ENCODE measurements around the gene CCDC12.

DNA sequence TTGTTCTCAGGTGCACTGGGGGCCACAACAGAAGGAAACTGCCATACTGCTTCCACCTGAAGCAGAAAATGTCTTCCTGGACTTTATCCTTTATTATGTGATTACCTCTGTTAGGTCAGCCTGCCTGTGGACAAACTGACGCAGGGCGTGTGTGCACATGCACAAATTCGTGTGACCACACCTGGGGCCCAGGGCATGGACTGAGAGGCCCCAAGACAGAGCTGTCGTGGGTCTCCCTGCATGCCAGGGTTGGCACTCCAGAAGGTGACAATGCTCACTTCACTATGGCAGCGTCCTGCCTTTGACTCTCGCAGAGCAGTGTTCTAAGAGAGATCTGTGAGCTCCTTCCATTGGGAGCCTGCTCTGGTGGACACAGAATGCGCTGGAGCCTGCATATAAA lies 34.5 kb downstream of the CCDC12 start:
- TF ChIP-seq, protein P1, sequence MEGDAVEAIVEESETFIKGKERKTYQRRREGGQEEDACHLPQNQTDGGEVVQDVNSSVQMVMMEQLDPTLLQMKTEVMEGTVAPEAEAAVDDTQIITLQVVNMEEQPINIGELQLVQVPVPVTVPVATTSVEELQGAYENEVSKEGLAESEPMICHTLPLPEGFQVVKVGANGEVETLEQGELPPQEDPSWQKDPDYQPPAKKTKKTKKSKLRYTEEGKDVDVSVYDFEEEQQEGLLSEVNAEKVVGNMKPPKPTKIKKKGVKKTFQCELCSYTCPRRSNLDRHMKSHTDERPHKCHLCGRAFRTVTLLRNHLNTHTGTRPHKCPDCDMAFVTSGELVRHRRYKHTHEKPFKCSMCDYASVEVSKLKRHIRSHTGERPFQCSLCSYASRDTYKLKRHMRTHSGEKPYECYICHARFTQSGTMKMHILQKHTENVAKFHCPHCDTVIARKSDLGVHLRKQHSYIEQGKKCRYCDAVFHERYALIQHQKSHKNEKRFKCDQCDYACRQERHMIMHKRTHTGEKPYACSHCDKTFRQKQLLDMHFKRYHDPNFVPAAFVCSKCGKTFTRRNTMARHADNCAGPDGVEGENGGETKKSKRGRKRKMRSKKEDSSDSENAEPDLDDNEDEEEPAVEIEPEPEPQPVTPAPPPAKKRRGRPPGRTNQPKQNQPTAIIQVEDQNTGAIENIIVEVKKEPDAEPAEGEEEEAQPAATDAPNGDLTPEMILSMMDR (IDR thresholded peaks at IDR 0.05), result no peak
- no peak for TF ChIP-seq EZH2 (IDR thresholded peaks at IDR 0.05; ENCODE audit: borderline replicate concordance, insufficient read depth, low read depth, low read length, poor library complexity, severe bottlenecking)

Data from B cell (primary cell).